ENCODE results near the gene FAM216A.
A peak's percentile ranks its signal among the peaks of the same experiment; 100 is the strongest.

Gene FAM216A

GRCh38 chr12:110475426-110475825 is 6.8 kb downstream of the FAM216A start:
- no peak for DNase-seq (ENCODE audit: low read depth in 1 of 2, low spot score in 1 of 2)
- TF ChIP-seq CTCF (IDR thresholded peaks at IDR 0.05; ENCODE audit: insufficient read depth, low read length) (no peak), REST (IDR thresholded peaks at IDR 0.05; ENCODE audit: insufficient replicate concordance, low read depth) (no peak), POLR2AphosphoS5 (IDR thresholded peaks at IDR 0.05; ENCODE audit: low read depth) (no peak), GABPA (IDR thresholded peaks at IDR 0.05; ENCODE audit: low read depth) (no peak), SPI1 (IDR thresholded peaks at IDR 0.05; ENCODE audit: borderline replicate concordance, low read depth) (no peak)

GRCh38 chr12:110498984-110499706 is 30.5 kb downstream of the FAM216A start:
- peak; percentile 56 to 77 for DNase-seq (ENCODE audit: low read depth in 1 of 2, low spot score in 1 of 2)
- TF ChIP-seq REST (IDR thresholded peaks at IDR 0.05; ENCODE audit: insufficient replicate concordance, low read depth) (no peak), SPI1 (IDR thresholded peaks at IDR 0.05; ENCODE audit: borderline replicate concordance, low read depth) (no peak), POLR2AphosphoS5 (IDR thresholded peaks at IDR 0.05; ENCODE audit: low read depth) (no peak), GABPA (IDR thresholded peaks at IDR 0.05; ENCODE audit: low read depth) (no peak), CTCF (IDR thresholded peaks at IDR 0.05; ENCODE audit: insufficient read depth, low read length) (no peak)
- Histone ChIP-seq H3K4me3 (replicated peaks; ENCODE audit: insufficient read depth, low read length) (no peak overlapping the region), H3K27ac (replicated peaks) (peak overlapping the region; percentile 98), H3K27me3 (ENCODE audit: insufficient read depth, poor library complexity, severe bottlenecking) (no peaks in the 10 kb centered on the region)

More at GRCh38 chr12:110475426-110475825, 6.8 kb downstream of the FAM216A start:
- Histone ChIP-seq H3K27ac (replicated peaks) (no peak overlapping the region), H3K27me3 (ENCODE audit: insufficient read depth, poor library complexity, severe bottlenecking) (no peaks in the 10 kb centered on the region), H3K4me3 (replicated peaks; ENCODE audit: insufficient read depth, low read length) (no peak overlapping the region)

- peak in 1 of 2 experiments; percentile 88 for DNase-seq (ENCODE audit: low read depth in 1 of 2, low spot score in 1 of 2)
- Histone ChIP-seq H3K4me3 (replicated peaks; ENCODE audit: insufficient read depth, low read length) (peak overlapping the region; percentile 73), H3K27ac (replicated peaks) (peak overlapping the region; percentile 98), H3K27me3 (ENCODE audit: insufficient read depth, poor library complexity, severe bottlenecking) (no peaks in the 10 kb centered on the region)
- TF ChIP-seq CTCF (IDR thresholded peaks at IDR 0.05; ENCODE audit: insufficient read depth, low read length) (no peak), POLR2AphosphoS5 (IDR thresholded peaks at IDR 0.05; ENCODE audit: low read depth) (no peak; the same call in 1 of the 2 replicates), REST (IDR thresholded peaks at IDR 0.05; ENCODE audit: insufficient replicate concordance, low read depth) (no peak), SPI1 (IDR thresholded peaks at IDR 0.05; ENCODE audit: borderline replicate concordance, low read depth) (peak; percentile 47; the same call in 1 of the 2 replicates), GABPA (IDR thresholded peaks at IDR 0.05; ENCODE audit: low read depth) (no peak)
Measured at GRCh38 chr12:110501399-110501751, 32.7 kb downstream of the FAM216A start.

Measured in HL-60 (cell line).